GM12873 (cell line): ENCODE data around the gene WDR93.

Experiments
- CTCF ChIP-seq: IDR thresholded peaks from 2 replicates; pipeline ENCODE4 v1.5.1; 2012; ENCODE audit warnings: low read depth, mild to moderate bottlenecking, moderate library complexity, low read length, control low read depth; ENCODE audit not compliant: insufficient read depth; ENCODE audit errors: missing control alignments

The WDR93 gene

GRCh38 chr15:89654847-89655805 is 35.5 kb upstream of the WDR93 start, which contains the start of gene KIF7:
TSS of gene KIF7 (minus strand) at chr15:89655467. CDS start at chr15:89652930, 2,537 bp downstream.
- no peak for TF ChIP-seq CTCF

- TF ChIP-seq CTCF: no peak
Measured at GRCh38 chr15:89656116-89656815, 34.3 kb upstream of the WDR93 start.

GRCh38 chr15:89657686-89658200 is 32.9 kb upstream of the WDR93 start:
- no peak for TF ChIP-seq CTCF

- TF ChIP-seq CTCF: no peak
Measured at GRCh38 chr15:89659295-89659694, 31.3 kb upstream of the WDR93 start.

- TF ChIP-seq CTCF: no peak
Measured at GRCh38 chr15:89660556-89660955, 30.1 kb upstream of the WDR93 start.

- TF ChIP-seq CTCF: no peak
Measured at GRCh38 chr15:89662893-89663626, 27.6 kb upstream of the WDR93 start.
